Uterus (tissue), 4 donors: ENCODE measurements around the gene TPI1. TPM values are rescaled to one million over a fixed set of nuclear protein-coding genes. Genes with fewer than 3 reads are reported as not detected.

ENCODE experiments used
- DNase-seq, 2 donors: peaks; one replicate each; pipeline ENCODE4 v3.0.0-alpha.2; 2019 to 2020
- H3K27ac ChIP-seq, 2 donors: fragments of 200-600 bp; sonication (generic); 1 replicate in 1 of 2; 2 replicates in 1 of 2; pipeline ENCODE4 v1.5.1; 2016 to 2018
- H3K27me3 ChIP-seq, 2 donors: fragments of 200-600 bp; sonication (generic); one replicate each; pipeline ENCODE4 v1.5.1; 2018 to 2019; ENCODE audit warnings: control low read depth in 1 of 2
- H3K36me3 ChIP-seq, 2 donors: fragments of 200-600 bp; sonication (generic); one replicate each; pipeline ENCODE4 v1.5.1; 2019; ENCODE audit warnings: control low read depth in 1 of 2
- H3K4me1 ChIP-seq, 2 donors: fragments of 200-600 bp; sonication (generic); one replicate each; pipeline ENCODE4 v1.5.1; 2018 to 2019; ENCODE audit warnings: control low read depth in 1 of 2
- H3K4me3 ChIP-seq, 2 donors: fragments of 200-600 bp; sonication (generic); 1 replicate in 1 of 2; 2 replicates in 1 of 2; pipeline ENCODE4 v1.5.1; 2018 to 2019; ENCODE audit warnings: mild to moderate bottlenecking in 1 of 2
- H3K9me3 ChIP-seq, 2 donors: fragments of 200-600 bp; sonication (generic); one replicate each; pipeline ENCODE4 v1.5.1; 2019; ENCODE audit warnings: control low read depth in 1 of 2
- POLR2A ChIP-seq, 2 donors: fragments of 450-650 bp; IDR thresholded peaks; one replicate each; pipeline ENCODE4 v1.6.1; 2016; ENCODE audit warnings: antibody characterized with exemption in 2 of 2, mild to moderate bottlenecking in 1 of 2, moderate library complexity in 1 of 2
- intact Hi-C: fragments of 100-400 bp; cut with DNase I; formaldehyde crosslinking; loops from one replicate; pipeline ENCODE4 v1.15.1; 2023; ENCODE audit warnings: low total_unique reads
- total RNA-seq, 4 donors: library from RNA; depleted of rRNA in 3 of 4; stranded (reverse); fragments of >200 nt in 3 of 4; gene quantifications; one replicate each; pipeline versions ENCODE4 v1.1.0 to v1.2.4, GENCODE V29; 2014 to 2023
- TF ChIP-seq, protein P1 (sequence below), 4 experiments: fragments of 200-600 bp in 2 of 4; fragments of 450-650 bp in 2 of 4; sonication (generic) in 2 of 4; IDR thresholded peaks; one replicate each; pipeline ENCODE4 v1.5.1; 2016 to 2019; ENCODE audit warnings: antibody characterized with exemption in 4 of 4, mild to moderate bottlenecking in 2 of 4, moderate library complexity in 1 of 4
- donor health status: DM: yes; HTN: yes; CAD: no.

Gene TPI1
- total RNA-seq, 4 donors from 2014 or later: 159 to 307 (median 240) TPM

DNA sequence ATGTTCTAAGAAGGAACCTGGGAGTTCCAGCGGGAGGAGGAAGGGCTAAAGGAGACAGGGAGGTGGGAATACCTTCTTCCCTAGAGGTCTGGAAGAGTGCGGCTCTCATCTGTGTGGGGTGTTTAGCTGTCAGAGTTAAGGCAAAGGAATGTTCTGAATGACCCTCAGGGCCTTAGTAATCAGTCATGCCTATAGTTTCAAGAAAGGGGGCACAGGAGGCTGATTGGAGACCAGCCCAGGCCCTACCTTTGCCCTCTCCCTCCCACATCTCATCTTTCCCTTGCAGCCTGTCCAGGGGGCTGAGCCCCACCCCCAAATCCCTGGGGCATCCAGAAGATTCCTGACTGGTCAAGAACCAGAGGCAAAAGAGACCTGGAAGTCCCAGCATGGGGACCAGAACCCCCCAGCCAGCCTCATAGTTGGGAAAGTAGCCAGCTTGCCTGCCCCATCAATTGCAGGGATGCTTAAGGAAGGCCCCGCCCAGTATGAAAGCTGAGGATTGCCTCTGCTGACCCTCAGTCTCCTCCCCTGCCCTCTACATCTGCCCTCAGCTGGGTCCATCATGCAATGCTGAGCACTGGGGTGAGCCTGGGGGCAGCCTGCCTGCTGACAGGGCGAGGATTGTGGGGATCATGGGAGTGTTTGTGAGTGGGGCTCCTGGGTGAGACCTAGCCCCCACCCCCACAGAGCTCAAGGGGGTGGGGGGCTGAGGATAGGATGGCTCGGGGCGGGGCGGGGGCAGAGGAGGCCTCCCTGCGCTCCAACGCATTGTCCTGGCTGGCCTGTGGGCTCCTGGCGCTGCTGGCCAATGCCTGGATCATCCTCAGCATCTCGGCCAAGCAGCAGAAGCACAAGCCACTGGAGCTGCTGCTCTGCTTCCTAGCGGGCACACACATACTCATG lies 43.9 kb upstream of the TPI1 start:
- Histone ChIP-seq H3K27ac (no peak overlapping the region), H3K4me3 (no peak overlapping the region), H3K36me3 (no peaks in the 10 kb centered on the region), H3K4me1 (peaks cover 0 to 5% of the 10 kb centered on the region in 2 donors), H3K27me3 (peaks cover 0 to 4% of the 10 kb centered on the region in 2 donors), H3K9me3 (no peaks in the 10 kb centered on the region)
- no peak for DNase-seq
- intact Hi-C loops: loop anchor here (10.0 kb wide), 1 partner anchor 69 kb away; the partner anchor contains the start of gene MLF2
- TF ChIP-seq POLR2A (IDR thresholded peaks at IDR 0.05): no peak
- TF ChIP-seq, protein P1, sequence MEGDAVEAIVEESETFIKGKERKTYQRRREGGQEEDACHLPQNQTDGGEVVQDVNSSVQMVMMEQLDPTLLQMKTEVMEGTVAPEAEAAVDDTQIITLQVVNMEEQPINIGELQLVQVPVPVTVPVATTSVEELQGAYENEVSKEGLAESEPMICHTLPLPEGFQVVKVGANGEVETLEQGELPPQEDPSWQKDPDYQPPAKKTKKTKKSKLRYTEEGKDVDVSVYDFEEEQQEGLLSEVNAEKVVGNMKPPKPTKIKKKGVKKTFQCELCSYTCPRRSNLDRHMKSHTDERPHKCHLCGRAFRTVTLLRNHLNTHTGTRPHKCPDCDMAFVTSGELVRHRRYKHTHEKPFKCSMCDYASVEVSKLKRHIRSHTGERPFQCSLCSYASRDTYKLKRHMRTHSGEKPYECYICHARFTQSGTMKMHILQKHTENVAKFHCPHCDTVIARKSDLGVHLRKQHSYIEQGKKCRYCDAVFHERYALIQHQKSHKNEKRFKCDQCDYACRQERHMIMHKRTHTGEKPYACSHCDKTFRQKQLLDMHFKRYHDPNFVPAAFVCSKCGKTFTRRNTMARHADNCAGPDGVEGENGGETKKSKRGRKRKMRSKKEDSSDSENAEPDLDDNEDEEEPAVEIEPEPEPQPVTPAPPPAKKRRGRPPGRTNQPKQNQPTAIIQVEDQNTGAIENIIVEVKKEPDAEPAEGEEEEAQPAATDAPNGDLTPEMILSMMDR (IDR thresholded peaks at IDR 0.05): no peak

DNA sequence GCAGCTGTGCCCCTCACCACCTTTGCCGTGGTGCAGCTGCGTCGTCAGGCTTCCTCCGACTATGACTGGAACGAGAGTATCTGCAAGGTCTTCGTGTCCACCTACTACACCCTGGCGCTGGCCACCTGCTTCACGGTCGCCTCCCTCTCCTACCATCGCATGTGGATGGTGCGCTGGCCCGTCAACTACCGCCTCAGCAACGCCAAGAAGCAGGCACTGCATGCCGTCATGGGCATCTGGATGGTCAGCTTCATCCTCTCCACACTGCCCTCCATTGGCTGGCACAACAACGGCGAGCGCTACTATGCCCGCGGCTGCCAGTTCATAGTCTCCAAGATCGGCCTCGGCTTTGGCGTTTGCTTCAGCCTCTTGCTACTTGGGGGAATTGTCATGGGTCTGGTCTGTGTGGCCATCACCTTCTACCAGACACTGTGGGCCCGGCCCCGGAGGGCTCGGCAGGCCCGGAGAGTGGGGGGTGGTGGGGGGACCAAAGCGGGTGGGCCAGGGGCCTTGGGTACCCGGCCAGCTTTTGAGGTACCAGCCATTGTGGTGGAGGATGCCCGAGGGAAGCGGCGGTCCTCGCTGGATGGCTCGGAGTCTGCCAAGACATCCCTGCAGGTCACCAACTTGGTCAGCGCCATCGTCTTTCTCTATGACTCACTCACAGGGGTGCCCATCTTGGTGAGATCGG lies 43.1 kb upstream of the TPI1 start:
- no peaks in the 10 kb centered on the region for H3K9me3 ChIP-seq
- peaks cover 0 to 5% of the 10 kb centered on the region in 2 donors for H3K4me1 ChIP-seq
- peaks cover 0 to 4% of the 10 kb centered on the region in 2 donors for H3K27me3 ChIP-seq
- no peak overlapping the region for H3K27ac ChIP-seq
- TF ChIP-seq, protein P1 (IDR thresholded peaks at IDR 0.05): no peak
- TF ChIP-seq POLR2A (IDR thresholded peaks at IDR 0.05): no peak
- DNase-seq: no peak
- no peaks in the 10 kb centered on the region for H3K36me3 ChIP-seq
- intact Hi-C loops: loop anchor here (10.0 kb wide), 1 partner anchor 69 kb away; the partner anchor contains the start of gene MLF2
- H3K4me3 ChIP-seq: no peak overlapping the region

DNA sequence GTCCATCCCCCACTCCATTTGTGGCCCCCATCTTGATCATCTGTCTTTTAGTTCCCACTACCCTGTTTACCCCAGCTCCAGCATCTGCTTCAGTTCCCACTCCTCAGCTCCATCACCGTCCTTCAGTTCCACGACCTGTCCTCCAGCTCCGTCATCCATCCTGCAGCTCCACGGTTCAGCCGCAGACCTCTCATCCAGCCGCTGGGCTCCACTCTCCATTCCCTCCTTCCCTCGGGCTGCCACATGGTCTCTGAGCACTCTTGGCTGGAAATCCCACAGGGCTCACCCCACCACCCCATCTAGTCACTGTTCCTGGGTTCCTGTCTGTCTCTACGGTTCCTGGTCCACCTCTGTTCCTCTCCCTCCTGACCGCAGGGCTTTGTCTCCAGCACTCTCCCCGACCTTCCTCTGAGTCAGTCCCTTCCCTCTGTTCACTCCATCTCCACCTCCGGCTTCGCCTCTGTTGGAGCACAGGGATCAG lies 42.4 kb upstream of the TPI1 start:
- TF ChIP-seq, protein P1 (IDR thresholded peaks at IDR 0.05): no peak
- no peak for TF ChIP-seq POLR2A (IDR thresholded peaks at IDR 0.05)
- H3K4me3 ChIP-seq: peak overlapping the region; percentile 13 to 18
- intact Hi-C loops: loop anchor here (10.0 kb wide), 1 partner anchor 70 kb away; the partner anchor contains the start of gene MLF2
- H3K27me3 ChIP-seq: peaks cover 0 to 4% of the 10 kb centered on the region in 2 donors
- peaks cover 0 to 5% of the 10 kb centered on the region in 2 donors for H3K4me1 ChIP-seq
- DNase-seq: no peak
- peak overlapping the region in 1 of 2 donors; percentile 24 for H3K27ac ChIP-seq
- no peaks in the 10 kb centered on the region for H3K9me3 ChIP-seq
- no peaks in the 10 kb centered on the region for H3K36me3 ChIP-seq

DNA sequence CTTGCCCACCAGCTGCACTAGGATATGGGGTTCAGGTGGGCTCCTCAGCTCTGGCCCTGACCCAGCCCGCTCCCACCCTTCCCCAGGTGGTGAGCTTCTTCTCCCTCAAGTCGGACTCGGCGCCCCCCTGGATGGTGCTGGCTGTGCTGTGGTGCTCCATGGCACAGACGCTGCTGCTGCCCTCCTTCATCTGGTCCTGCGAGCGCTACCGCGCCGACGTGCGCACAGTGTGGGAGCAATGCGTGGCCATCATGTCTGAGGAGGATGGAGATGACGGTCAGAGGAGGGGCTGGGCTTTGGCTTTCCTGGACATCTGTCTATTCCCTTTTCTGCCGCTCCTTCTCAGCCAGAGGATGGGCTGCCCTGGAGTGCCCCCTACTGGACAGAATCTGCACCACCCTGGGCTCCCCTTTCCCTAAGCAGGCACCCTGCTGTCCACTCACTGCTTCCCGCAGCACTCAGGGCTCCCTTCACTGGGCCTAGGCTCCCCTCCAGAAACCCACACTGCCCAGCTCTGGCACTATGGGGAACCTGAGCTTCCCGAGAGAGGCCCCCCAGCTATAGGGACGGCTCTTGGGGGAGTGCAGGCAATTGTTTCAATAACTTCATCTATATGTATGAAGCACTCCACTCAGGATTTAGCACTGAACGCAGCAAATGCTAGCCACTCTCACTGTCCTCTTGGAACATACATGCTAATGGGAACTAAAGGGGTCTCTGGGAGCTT lies 41.8 kb upstream of the TPI1 start:
- TF ChIP-seq POLR2A (IDR thresholded peaks at IDR 0.05): peak in 1 of 2 donors; percentile 29
- TF ChIP-seq, protein P1 (IDR thresholded peaks at IDR 0.05): peak; percentile 85 to 93 (median 90)
- H3K27me3 ChIP-seq: peaks cover 0 to 4% of the 10 kb centered on the region in 2 donors
- H3K9me3 ChIP-seq: no peaks in the 10 kb centered on the region
- DNase-seq: peak; percentile 88 to 89
- intact Hi-C loops: loop anchor here (10.0 kb wide), 1 partner anchor 71 kb away; the partner anchor contains the start of gene MLF2
- no peaks in the 10 kb centered on the region for H3K36me3 ChIP-seq
- peak overlapping the region; percentile 90 to 97 for H3K27ac ChIP-seq
- peak overlapping the region; percentile 13 to 18 for H3K4me3 ChIP-seq
- peaks cover 5 to 6% of the 10 kb centered on the region in 2 donors for H3K4me1 ChIP-seq
